HG02938 (cell line): ENCODE measurements around the gene VAV2.

Experiments
- ATAC-seq: cut with Tn5 transposase; IDR thresholded peaks from one replicate; pipeline ENCODE4 v1.9.1; 2021; ENCODE audit warnings: mild to moderate bottlenecking, moderate library complexity; ENCODE audit not compliant: unreplicated experiment

The VAV2 gene

DNA sequence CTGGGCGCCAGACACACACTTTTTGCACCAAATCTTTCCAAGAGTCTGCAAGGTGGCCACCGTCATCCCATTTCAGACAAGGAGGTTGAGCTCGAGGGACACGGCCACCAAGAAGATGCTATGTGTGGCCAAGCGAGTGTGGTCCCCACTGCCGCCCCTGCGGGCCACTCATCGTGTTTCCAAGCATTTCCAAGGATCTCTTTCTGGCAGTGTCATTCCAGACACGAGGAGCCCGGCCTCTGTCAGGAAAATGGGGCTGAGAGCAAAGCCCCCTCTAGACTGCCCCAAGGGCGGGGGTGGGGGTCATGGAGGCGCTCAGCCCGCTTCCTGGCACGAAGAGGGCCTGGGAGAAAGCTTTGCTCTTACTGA, 10.6 kb downstream of the VAV2 start:
- ATAC-seq: no peak

DNA sequence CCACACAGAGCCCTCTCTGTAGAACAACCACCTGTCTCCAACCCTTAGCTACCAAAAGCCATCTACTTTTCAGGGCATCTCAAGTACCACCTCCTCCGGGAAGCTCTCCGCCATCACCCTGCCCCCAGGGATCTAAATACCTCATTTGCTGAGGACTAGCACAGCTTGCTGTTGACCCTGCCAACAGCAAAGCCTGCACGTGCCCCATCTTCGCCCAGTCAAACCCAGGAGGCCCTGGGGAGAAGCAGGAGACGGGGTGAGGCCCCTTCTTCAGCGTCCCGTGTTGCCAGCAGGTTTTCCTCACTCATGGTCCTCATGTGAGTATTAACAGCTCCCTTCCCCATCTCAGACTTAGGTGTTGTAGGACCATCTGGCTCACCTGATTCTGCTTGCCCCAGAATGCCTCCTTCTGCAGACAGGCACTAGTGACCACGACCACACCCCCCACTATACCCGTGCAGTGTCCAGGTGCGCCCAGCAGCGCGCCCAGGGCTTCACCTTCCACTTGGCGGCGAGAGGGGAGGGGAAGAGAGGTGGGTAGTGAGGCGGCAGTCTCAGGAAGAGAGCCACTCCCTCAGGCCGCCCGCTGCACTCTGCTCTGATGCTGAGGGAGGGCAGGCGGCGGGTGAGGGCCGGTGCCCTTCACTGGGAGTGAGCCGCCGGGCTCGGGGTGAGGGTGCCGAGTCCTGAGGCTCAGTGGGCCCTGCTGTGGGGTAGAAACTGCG, 11.1 kb downstream of the VAV2 start:
- ATAC-seq: no peak

DNA sequence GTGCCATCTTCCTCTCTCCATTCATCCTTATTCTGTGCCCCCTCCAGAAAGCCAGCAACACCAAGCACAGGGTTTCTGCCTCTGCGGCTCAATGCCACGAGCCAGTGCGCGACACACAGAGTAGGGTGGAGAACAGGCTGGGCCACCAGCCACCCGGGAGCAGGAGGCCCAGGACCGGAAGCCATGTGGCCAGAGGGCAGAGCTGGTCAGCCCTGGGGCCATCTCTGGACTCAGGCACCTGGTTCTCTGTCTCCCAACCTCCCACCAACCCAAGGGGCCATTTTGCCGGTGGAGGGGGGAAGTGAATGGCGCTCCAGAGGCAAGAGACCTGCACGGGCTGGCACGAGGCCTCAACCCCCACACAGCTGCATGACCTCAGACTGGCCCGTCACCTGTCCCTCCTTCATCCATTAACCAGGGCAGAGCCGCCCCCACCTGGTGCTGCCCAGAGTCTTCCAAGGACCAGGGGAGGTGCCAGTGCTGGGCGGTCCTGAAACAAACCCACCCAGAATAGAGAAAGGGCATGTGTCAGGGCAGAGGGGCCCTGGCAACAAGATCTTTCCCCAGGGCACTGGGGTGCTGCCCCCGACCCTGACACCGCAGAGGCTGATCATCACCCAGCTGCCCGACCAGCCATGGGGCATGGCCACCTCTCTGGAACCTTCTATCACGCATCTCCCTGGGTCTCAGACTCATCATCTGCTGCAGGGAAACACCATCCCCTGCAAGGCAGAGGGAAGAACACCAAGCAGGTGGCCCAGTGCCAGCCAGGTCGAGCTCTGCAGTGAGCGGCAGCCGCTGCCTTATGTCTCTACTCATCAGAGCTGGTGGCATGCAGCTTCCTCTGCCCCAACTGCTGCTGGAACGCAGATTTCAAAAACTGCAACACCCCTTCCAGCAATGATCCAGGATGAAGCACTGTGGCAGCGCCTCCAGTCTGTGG, 11.9 kb downstream of the VAV2 start:
- ATAC-seq: no peak

DNA sequence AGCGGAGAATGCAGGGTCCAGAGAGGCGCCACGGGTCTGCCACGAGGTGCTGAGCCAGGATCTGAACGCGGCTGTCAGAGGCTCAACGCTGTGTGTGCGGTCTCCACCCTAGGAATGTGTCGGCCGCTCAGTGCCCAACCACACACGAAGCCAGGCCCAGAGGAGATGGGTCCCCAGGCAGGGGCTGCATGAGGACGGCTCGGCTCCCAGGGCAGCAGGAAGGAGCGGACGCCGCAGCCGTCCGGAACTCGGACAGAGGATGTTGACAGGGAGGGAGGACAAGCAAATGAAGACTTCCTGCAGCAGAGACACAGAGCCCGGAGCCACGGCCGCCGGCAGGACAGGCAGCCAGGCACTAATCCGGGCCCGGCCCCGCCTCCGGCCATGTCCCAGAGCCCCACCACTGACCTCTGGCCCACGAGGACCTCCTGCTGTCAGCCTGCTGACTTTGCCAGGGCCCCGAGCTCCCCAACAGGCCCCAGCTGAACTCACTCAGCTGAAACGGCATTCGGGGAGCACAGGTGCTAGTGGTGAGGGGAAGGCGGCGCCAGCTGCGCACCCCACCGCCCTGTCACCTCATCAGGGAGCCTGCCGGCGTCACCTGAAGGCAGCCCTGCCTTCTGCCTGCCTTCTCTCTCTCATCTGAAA, 12.7 kb downstream of the VAV2 start:
- ATAC-seq: peak; percentile 44

DNA sequence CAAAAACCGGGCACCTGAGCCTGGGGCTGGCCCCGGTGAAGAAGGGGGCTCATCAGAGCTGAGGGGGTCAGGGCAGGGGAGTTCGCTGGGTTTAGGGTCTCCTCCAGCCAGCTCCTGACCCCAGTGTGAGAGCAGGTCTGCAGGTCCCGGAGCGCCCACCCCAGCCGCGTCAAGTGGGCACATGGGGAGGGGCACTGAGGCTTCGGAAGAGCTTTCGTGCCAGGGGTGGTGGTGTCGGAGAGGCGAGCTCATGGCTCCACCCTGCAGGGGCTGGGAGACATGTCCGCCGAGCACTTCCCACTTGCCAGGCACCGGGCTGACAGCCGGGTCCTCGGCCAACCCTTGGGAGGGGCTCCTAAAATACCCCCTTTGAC, 13.2 kb downstream of the VAV2 start:
- ATAC-seq: no peak

DNA sequence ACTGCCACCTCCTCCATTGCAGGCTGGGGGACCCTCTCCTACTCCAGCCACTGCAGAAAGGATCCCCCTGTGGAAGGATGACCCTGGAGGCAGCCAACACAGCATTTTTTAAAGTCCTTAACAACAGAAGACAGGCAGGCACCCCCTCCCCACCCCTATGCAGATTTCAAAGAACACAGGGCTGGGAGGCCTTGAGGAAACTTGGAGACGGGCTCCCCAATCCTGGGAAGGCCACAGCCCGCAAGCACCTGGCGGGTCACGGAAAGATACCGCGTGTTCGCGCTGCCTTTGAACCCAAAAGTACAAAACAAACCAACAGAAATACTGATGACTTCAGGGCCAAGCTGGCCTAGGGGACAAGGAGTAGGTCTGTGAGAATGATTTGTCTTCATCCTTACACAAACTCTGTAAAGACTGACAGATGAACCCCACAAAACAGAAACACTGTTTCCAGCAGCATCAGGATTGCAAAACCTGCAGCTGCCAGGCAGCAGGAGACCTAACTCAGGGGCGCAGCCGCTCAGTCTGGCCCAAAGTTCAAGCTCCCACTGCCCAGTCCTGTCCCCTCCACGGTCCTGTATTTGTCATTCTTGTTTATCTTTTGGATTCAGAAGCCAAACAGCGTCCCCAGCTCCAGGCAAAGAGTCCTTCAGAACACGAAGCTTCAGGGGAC, 13.8 kb downstream of the VAV2 start:
- ATAC-seq: no peak

DNA sequence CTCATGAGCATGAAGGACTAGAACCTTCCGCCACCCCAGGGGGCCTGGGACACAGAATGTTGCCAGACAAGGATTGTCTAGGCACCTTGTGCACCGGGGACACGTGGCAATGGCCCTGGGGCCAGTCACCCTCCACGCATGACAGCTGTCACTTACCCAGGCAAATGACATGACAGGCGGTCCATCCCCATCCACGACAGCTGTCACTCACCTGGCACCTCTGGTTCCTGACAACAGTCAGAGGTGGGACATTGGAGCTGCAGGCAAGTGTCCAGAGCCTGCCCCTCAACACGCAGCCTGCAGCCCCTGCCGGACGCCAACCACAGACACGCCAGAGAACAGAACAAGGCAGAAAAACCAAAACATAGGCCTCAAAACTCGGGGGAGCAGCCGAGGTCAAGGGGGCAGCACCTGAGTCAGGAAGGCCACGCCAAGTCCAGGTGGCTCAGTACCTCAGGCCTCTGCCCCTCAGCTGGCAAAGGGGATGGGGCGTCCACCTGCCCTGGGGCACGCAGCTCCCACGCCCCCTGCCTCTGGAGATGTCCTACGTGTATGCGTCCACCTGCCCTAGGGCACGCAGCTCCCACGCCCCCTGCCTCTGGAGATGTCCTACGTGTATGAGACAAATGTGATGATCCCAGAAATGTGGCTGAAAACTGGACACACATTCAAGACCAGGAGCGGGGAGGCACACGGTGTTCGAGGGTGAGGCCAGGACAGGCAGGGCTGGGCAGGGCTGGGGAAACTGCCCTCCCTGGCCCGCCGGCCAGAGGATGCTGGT, 14.5 kb downstream of the VAV2 start:
- ATAC-seq: no peak

DNA sequence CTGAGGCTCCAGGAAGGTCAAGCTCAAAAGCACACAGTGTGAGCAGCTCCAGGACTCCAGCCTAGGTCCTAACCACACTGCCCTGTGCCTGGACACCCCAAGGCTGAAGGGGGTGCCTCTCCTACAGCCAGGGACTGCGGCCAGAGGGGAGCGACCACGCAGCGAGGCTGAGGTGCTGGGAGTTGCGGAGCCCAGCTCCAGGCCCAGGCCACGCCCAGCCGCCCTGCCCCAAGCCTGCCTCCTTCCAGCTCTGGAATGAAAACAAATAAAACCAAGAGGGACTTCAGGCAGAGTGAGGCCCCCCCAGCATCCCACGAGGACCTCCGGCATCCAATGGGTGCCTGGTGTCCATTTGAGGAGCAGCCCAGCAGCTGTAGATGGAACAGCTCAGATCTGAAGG, 15.2 kb downstream of the VAV2 start:
- ATAC-seq: no peak

DNA sequence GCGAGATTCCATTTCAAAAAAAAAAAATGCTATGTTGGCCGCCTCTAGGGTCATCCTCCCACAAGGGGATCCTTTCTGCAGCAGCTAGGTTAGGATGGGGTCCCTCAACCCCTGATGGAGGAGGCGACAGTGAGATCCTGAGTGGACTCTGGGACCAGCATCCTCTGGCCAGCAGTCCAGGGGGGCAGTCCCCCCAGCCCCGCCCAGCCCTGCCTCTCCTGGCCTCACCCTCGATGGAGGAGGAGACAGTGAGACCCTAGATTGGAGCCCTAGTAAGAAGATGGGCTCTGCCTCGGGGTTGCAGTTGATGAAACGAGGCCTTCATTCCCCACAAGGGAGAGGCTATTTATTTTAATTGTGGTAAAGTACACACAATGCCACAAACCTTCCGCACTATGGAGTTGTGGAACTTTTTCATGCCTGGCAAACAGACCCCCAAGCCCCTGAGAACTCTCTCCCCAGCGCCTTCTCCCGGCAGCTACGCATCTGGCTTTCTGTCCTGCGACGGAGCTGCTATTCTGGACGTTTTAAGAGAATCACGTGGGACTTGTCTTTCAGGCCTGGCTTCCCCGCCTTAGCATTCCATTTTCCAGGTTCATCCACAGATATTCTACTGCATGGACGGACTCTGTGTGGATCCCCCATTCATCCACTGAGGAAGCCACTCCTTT, 15.8 kb downstream of the VAV2 start:
- ATAC-seq: no peak

DNA sequence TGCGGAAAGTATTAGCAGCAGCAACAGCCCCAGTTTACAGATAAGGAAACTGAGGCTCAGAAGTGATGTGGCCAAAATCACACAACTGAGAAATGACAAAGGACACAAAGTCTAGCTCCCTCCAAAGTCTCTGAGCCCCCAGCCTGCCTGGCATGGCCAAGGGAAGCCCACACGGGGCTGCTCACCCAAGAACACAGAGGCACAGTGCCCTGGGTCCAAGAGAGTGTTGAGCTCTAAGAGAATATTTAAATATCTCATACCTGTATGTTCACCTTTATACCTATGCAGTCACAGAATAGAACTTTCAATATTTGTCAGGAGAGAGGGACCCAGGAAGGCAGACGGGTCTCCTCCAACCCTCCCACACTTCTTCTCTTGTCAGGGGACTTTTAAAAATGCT, 16.6 kb downstream of the VAV2 start:
- no peak for ATAC-seq

DNA sequence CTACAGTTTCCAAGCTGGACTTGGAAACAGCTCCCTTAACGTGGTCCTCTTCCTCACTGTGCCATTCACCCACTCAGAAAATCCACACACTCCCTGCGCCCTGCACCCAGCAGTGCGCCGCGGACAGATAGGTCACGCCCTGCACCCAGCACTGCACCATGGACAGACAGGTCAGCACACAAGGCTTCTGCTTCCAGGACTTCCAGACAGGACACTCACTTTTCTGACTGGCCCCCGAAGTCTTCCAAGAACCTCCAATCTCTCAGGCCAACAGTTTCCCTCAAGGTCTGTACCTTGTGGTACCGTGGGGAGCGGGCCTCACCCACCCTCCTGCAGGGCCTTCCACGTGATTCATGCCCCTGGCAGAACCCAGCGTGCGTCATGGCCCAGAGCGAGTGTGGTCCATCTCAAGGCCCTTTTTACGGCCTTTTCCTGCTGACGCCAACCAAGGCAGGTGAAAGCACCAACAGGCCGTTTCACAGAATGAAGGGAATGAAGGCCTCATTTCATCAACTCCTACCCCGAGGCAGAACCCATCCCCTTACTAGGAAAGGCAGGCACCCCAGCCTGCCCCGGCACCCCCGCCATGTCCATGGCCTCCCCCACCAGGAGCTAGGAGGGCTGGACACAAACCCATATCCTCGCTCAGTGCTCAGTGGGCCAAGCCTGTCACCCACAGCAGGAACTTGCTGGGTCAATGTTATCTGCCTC, 17.3 kb downstream of the VAV2 start:
- no peak for ATAC-seq

DNA sequence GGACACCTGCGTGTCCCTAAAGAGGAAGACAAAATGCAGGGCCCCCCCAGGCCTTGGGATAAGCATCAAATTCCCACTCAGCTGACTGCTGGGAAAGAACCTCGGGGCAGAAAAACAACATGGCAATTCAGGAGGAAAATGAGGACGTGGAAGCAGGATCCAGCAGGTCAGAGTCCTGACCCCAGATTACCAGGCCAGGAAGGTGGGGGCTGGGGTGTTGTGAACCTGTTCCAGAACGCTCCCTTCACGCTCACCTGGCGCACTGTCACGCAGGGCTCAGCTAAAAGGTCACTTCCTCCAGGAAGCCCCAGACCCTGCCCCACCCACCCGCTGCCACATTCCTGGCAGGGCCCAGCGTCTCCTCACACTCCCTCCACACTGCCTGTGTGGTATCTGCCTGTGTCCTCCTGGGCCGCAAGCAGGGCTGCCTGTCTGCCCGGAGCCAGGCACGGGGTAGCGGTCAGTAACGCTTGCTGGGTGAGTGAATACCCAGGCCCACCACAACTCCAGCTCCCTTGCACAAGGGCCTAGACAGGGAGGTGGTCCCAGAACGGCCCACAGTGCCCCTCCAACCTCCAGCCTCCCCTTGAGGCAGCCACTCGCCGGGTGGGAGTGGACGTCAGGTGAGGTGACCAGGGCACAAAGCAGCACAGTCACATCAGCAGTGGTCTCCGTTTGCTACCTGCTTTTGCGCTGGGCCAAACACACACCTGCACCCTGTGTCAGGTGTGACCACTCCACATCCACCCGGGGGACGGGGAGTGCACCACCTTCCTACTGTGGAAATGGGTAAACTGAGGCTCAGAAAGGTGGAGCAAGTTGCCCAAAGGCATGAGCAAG, 18.1 kb downstream of the VAV2 start:
- ATAC-seq: no peak

DNA sequence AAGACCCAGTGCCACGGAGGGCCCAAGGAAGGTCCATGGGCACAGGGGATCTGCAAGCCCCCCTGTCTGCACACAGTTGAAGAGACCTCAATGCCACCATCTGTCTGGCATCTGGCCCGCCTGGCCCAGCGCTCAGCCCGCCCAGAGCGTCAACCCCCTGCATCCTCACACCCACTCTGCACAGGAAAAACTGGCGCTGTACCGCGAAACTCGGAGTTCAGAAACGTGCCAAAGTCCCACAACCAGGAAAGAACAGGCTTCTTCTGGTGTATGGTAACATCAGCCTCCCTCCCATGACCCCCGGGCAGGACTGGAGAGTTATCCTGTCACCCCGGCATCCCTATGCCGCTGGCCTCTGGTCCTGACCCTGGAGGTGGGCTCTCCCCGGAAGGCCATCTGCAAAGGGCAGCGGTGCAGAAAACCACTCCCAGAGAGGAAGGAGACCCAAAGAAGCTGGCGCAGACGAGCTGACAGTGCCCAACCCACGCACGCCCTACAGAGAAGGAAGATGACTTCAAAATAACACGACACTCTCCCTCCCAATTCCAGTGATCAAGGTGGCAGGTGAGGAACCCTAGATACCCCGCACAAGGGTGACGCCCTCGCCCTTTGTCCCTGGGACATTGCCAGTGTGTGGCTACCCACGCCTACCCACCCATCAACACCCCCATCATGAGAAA, 18.9 kb downstream of the VAV2 start:
- no peak for ATAC-seq

DNA sequence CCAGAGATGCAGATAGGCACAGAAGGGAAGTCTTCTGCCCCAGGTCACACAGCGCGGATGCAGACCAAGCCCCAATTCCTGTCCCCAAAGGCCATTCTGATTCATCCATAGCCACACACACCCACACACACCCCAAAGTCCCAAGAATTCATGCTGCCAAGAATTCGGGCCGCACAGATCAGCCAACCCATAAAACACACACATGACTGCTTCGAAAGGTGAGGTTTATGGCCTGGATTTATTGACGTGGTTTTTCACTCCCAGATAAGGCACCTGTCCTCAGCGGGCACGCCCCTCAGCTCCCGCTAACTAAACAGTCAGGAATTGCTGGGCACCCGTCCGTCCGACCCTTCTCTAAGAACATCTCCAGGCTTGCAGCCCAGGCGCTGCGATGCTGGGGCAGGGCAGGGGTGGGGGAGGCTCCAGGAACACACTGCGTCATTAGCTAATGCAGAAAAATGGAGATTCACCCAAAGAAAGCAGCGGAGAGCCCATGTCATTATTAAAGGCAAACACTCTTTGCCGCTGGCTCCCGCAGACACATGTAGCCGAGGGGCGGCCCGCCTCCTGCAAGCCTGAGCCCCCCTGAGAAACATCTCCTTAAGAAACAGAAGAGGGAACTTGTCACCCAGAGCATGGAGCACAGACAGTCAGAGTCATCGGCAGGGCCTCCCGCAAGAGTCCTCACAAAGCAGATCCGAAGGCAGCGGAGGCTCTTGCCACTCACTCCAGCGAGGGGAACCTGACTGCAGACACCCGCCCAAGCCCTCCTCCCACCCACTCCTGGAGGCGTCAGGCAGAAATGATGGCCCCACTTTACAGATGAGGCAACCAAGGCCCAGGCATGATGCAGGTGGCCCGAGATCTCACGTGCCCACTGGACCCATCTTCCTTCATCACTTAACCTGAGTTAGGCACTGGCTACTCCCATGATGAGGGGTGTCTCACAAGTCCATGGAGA, 19.9 kb downstream of the VAV2 start:
- ATAC-seq: no peak

DNA sequence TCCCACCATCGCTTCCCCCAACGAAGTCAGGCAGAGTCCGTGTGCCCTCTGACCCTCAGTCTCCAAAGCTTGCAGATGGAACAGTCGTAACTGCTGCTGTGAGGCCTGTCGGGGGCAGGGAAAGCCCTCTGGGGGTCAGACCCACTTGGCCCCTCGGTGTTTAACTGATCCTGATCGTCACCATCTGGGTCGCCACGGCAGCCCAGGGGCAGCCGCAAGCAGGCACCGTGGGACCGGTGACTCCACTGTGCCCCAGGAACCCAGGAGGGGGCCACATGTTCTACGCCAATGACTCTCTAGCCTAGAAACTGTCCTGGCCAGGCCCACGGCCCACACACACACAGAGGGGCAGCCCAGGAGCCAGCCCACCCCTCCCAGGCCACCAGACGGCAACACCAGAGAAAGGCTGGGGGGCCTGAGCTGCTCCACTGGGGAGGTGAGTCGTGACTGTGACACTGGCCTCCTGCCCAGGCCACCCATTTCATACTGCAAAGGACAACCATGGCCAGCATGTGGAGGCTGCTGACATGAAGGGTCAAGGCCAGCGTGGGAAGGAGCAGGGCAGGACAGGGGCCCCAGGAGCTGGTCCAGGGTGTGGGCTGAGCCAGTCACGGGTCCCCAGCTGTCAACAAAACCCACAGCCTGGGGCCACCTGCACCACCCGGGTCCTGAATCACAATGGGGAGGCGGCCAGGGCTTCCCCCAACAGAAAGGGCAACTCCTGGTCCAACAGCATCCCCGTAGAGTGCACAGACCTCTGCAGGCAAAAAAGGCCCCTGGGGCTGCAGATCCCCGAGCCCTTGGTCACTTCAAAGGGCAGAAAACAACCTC, 20.8 kb downstream of the VAV2 start:
- no peak for ATAC-seq

DNA sequence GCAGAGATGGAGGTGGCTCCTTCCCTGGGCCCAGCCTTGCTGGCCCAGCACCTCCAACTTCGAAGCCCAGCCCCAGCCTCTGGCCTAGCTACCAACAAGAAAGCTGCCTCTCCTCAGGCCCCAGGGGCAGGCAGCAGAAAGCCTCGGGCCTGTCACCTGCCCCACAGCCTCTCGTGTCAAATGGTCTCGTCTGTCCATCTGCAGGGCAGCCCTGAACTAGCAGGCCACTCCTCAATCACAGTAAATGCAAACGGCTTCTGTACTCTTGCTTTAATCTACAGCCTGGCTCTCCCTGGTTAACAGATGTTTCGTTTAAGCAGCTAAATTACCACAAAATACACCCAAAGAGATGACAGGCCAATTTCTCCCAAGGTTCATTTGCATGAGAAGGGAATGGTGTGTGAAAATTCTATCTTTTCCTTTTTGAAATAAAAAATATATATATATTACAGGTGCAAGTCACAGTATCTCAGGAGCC, 21.5 kb downstream of the VAV2 start:
- ATAC-seq: no peak
